ENCODE results near the gene CHRNA4.

Gene CHRNA4

GRCh38 chr20:63298731-63299312, 62.3 kb downstream of the CHRNA4 start:
- H3K36me3 ChIP-seq: no peaks in the 10 kb centered on the region
- intact Hi-C loops (cut with DNase I; ENCODE audit: low total_unique reads): no loop called here
- H3K4me1 ChIP-seq: peaks cover 0 to 5% (median 0%) of the 10 kb centered on the region in 4 donors
- DNase-seq: no peak
- H3K9me3 ChIP-seq: peaks cover 0 to 7% (median 4%) of the 10 kb centered on the region in 3 donors
- H3K27ac ChIP-seq: no peak overlapping the region
- TF ChIP-seq, protein P1, sequence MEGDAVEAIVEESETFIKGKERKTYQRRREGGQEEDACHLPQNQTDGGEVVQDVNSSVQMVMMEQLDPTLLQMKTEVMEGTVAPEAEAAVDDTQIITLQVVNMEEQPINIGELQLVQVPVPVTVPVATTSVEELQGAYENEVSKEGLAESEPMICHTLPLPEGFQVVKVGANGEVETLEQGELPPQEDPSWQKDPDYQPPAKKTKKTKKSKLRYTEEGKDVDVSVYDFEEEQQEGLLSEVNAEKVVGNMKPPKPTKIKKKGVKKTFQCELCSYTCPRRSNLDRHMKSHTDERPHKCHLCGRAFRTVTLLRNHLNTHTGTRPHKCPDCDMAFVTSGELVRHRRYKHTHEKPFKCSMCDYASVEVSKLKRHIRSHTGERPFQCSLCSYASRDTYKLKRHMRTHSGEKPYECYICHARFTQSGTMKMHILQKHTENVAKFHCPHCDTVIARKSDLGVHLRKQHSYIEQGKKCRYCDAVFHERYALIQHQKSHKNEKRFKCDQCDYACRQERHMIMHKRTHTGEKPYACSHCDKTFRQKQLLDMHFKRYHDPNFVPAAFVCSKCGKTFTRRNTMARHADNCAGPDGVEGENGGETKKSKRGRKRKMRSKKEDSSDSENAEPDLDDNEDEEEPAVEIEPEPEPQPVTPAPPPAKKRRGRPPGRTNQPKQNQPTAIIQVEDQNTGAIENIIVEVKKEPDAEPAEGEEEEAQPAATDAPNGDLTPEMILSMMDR (IDR thresholded peaks at IDR 0.05): no peak
- H3K4me3 ChIP-seq: no peak overlapping the region
- H3K27me3 ChIP-seq: peaks cover 0 to 57% of the 10 kb centered on the region in 2 donors

- peaks cover 0 to 5% (median 0%) of the 10 kb centered on the region in 4 donors for H3K4me1 ChIP-seq
- H3K9me3 ChIP-seq: peaks cover 0 to 7% (median 4%) of the 10 kb centered on the region in 3 donors
- H3K27me3 ChIP-seq: peaks cover 0 to 59% of the 10 kb centered on the region in 2 donors
- TF ChIP-seq, protein P1 (IDR thresholded peaks at IDR 0.05): no peak
- H3K4me3 ChIP-seq: no peak overlapping the region
- intact Hi-C loops (cut with DNase I; ENCODE audit: low total_unique reads): no loop called here
- DNase-seq: no peak
- H3K36me3 ChIP-seq: no peaks in the 10 kb centered on the region
- H3K27ac ChIP-seq: no peak overlapping the region
These were observed 63.2 kb downstream of the CHRNA4 start for GRCh38 chr20:63297796-63298572.

- Histone ChIP-seq H3K4me3 (no peak overlapping the region), H3K36me3 (no peaks in the 10 kb centered on the region), H3K27me3 (peaks cover 0 to 64% of the 10 kb centered on the region in 2 donors), H3K9me3 (peaks cover 0 to 7% (median 4%) of the 10 kb centered on the region in 3 donors), H3K4me1 (peaks cover 0 to 5% (median 0%) of the 10 kb centered on the region in 4 donors), H3K27ac (no peak overlapping the region)
- intact Hi-C loops (cut with DNase I; ENCODE audit: low total_unique reads): no loop called here
- DNase-seq: no peak
- TF ChIP-seq, protein P1 (IDR thresholded peaks at IDR 0.05): no peak
These were observed 63.8 kb downstream of the CHRNA4 start for GRCh38 chr20:63297371-63297781.

DNA sequence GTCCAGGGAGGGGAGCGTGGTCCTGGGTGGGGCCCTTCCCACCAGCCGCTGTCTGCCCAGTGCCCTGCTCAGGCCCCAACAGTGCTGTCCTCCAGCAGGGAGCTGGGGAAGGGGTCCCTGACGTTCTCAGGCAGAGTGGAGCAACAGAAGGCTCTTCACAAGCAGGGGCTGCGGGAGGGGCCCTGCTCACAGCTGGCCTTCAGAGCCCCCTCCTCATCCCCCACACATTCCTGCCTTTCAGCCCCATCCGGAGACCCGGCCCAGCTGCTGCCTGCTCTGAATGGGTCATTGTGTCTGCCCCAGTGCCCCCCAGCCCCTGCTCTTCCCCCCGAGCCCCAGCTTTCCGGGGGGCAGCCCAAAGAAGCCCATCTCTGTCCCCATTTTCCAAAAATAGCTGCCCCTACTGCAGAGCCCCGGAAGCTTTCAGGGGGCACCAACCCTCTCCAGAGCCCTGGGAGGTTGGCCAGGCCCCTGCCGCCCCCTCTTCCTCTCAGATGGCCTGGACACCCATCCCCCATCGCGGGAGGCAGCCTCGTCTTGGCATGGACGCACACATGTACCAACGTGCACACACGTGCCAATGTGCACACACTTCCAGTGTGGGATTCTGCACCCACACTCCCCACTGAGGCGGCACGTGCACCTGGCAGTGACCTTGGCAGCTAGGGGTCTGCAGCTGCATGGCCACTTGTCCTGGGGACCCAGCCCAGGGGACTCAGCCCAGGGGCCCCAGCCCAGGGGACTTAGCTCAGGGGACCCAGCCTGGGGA, 64.4 kb downstream of the CHRNA4 start:
- no peak for DNase-seq
- peaks cover 0 to 71% of the 10 kb centered on the region in 2 donors for H3K27me3 ChIP-seq
- H3K4me1 ChIP-seq: peaks cover 0 to 5% (median 0%) of the 10 kb centered on the region in 4 donors
- H3K27ac ChIP-seq: no peak overlapping the region
- intact Hi-C loops (cut with DNase I; ENCODE audit: low total_unique reads): no loop called here
- TF ChIP-seq, protein P1 (IDR thresholded peaks at IDR 0.05): no peak
- peaks cover 0 to 7% (median 4%) of the 10 kb centered on the region in 3 donors for H3K9me3 ChIP-seq
- H3K36me3 ChIP-seq: no peaks in the 10 kb centered on the region
- no peak overlapping the region for H3K4me3 ChIP-seq

- peaks cover 0 to 75% of the 10 kb centered on the region in 2 donors for H3K27me3 ChIP-seq
- TF ChIP-seq, protein P1 (IDR thresholded peaks at IDR 0.05): no peak
- DNase-seq: no peak
These were observed 65.3 kb downstream of the CHRNA4 start for GRCh38 chr20:63295846-63296245.

More at GRCh38 chr20:63295846-63296245, 65.3 kb downstream of the CHRNA4 start:
- intact Hi-C loops (cut with DNase I; ENCODE audit: low total_unique reads): no loop called here
- H3K27ac ChIP-seq: no peak overlapping the region
- H3K4me3 ChIP-seq: no peak overlapping the region
- peaks cover 0 to 5% (median 0%) of the 10 kb centered on the region in 4 donors for H3K4me1 ChIP-seq
- peaks cover 0 to 5% (median 4%) of the 10 kb centered on the region in 3 donors for H3K9me3 ChIP-seq
- no peaks in the 10 kb centered on the region for H3K36me3 ChIP-seq
